Lung (tissue), 12 donors: ENCODE results near the gene CCDC157. TPM values are rescaled to one million over a fixed set of nuclear protein-coding genes. Genes with fewer than 3 reads are reported as not detected.

ENCODE experiments used
- ATAC-seq: fragments of 200-7000 bp; cut with Tn5 transposase; one replicate; pipeline ENCODE4 v1.9.1; 2020; ENCODE audit warnings: moderate number of reproducible peaks; ENCODE audit not compliant: insufficient read depth, low FRiP score
- DNase-seq, 3 donors: peaks; one replicate each; pipeline ENCODE4 v3.0.0-alpha.2; 2013 to 2017
- H3K27ac ChIP-seq, 2 donors: one replicate each; pipeline ENCODE4 v1.5.1; 2013; ENCODE audit warnings: mild to moderate bottlenecking in 2 of 2, moderate library complexity in 2 of 2, control low read depth in 1 of 2, inconsistent platforms in 1 of 2, low read depth in 1 of 2, low read length in 1 of 2
- H3K27me3 ChIP-seq, 3 donors: one replicate each; pipeline ENCODE4 v1.5.1; 2013; ENCODE audit warnings: low read length in 2 of 3; ENCODE audit not compliant: control insufficient read depth in 3 of 3, insufficient read depth in 3 of 3
- H3K36me3 ChIP-seq, 4 donors: one replicate each; pipeline ENCODE4 v1.5.1; 2013; ENCODE audit warnings: low read length in 4 of 4, mild to moderate bottlenecking in 1 of 4, moderate library complexity in 1 of 4; ENCODE audit not compliant: control insufficient read depth in 4 of 4, insufficient read depth in 4 of 4
- H3K4me1 ChIP-seq, 5 donors: one replicate each; pipeline ENCODE4 v1.5.1; 2013; ENCODE audit warnings: low read length in 5 of 5, mild to moderate bottlenecking in 2 of 5, moderate library complexity in 1 of 5; ENCODE audit not compliant: control insufficient read depth in 5 of 5, insufficient read depth in 5 of 5
- H3K4me3 ChIP-seq: one replicate; pipeline ENCODE4 v1.5.1; 2013; ENCODE audit warnings: mild to moderate bottlenecking, control low read depth, moderate library complexity
- H3K9ac ChIP-seq, 2 donors: one replicate each; pipeline ENCODE4 v1.5.1; 2013; ENCODE audit warnings: low read length in 2 of 2, control low read depth in 1 of 2; ENCODE audit not compliant: insufficient read depth in 1 of 2
- H3K9me3 ChIP-seq, 4 donors: one replicate each; pipeline ENCODE4 v1.5.1; 2013; ENCODE audit warnings: low read length in 3 of 4, mild to moderate bottlenecking in 1 of 4, moderate library complexity in 1 of 4; ENCODE audit not compliant: control insufficient read depth in 4 of 4, insufficient read depth in 3 of 4
- CTCF ChIP-seq: IDR thresholded peaks from 2 replicates; pipeline ENCODE4 v1.5.1; 2012; ENCODE audit warnings: mild to moderate bottlenecking; ENCODE audit errors: control extremely low read depth, extremely low read depth
- WGBS, 2 donors: extraction: QIAGEN DNeasy Blood & Tissue Kit; methylation state at CpG; one replicate each; pipeline ENCODE4 v1.1.7; 2013; 5-methylcytosine and 5-hydroxymethylcytosine counted together
- polyA plus RNA-seq, 2 donors: library from polyadenylated mRNA; stranded (reverse); fragments of 200-250 nt; gene quantifications; one replicate each; pipeline ENCODE4 v1.2.1, GENCODE V29; 2013
- total RNA-seq, 2 donors: library from RNA; depleted of rRNA in 1 of 2; stranded (reverse); fragments of >200 nt in 1 of 2; gene quantifications; one replicate each; pipeline ENCODE4 v1.2.1, GENCODE V29; 2014 to 2021
- donor health status: control.
- donor health status: control.
- donor health status: Bipolar disorder and iron deficiency.
- donor health status: healthy.
- donor health status: DM: yes; HTN: yes; CAD: no.

CCDC157 gene
- total and polyA plus RNA-seq, 4 donors = 4.1 to 11.9 (median 8.5) TPM

DNA sequence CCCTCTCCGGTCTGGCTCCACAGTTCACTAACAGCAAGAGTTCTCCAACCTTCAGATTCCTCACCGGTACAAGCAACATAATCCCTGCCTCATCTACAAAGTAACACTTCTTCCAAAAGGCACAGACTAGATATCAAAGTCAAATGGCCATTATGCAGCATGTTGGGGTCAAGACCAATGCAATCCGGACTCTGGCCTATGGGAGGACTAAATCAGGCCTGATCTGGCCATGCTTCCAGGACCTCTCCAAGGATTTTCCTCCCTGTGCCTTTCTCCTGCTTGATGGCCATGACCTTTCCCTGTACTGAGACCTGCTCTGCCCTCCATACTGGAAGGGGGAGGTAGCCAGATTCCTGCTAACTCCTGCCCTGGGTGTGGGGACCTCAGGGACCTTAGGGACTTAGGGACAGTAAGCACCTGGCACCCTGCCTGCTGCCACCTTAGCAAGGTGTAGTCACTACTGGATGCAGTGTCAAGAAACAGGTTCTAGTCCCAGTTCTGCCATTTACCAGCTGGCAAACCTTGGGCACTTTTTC lies 36.7 kb upstream of the CCDC157 start:
- H3K27me3 ChIP-seq = no peaks in the 10 kb centered on the region
- no peak overlapping the region for H3K27ac ChIP-seq
- H3K9me3 ChIP-seq = no peaks in the 10 kb centered on the region
- ATAC-seq (no peak), DNase-seq (no peak)
- WGBS, 2 donors = 94 to 97% methylated on average over 3 of the region's 3 CpGs
- no peak for TF ChIP-seq CTCF
- H3K36me3 ChIP-seq = peaks cover 0 to 5% (median 0%) of the 10 kb centered on the region in 4 donors
- H3K9ac ChIP-seq = no peak overlapping the region
- no peak overlapping the region for H3K4me3 ChIP-seq
- H3K4me1 ChIP-seq = peaks cover 6 to 54% (median 11%) of the 10 kb centered on the region in 5 donors

GRCh38 chr22:30321461-30321860 lies 35.3 kb upstream of the CCDC157 start:
- Histone ChIP-seq H3K9ac (no peak overlapping the region), H3K27me3 (no peaks in the 10 kb centered on the region), H3K27ac (no peak overlapping the region), H3K4me1 (peaks cover 14 to 51% (median 19%) of the 10 kb centered on the region in 5 donors), H3K4me3 (no peak overlapping the region), H3K9me3 (no peaks in the 10 kb centered on the region), H3K36me3 (peaks cover 0 to 5% (median 0%) of the 10 kb centered on the region in 4 donors)
- no peak for DNase-seq
- ATAC-seq = no peak
- no peak for TF ChIP-seq CTCF
- 70 to 79% methylated on average over 2 of the region's 2 CpGs for WGBS, 2 donors

GRCh38 chr22:30323246-30323645 lies 33.6 kb upstream of the CCDC157 start:
- DNase-seq (no peak), ATAC-seq (no peak)
- no peak for TF ChIP-seq CTCF
- Histone ChIP-seq H3K27me3 (no peaks in the 10 kb centered on the region), H3K9ac (no peak overlapping the region), H3K27ac (no peak overlapping the region), H3K9me3 (no peaks in the 10 kb centered on the region), H3K4me1 (peaks cover 14 to 41% (median 19%) of the 10 kb centered on the region in 5 donors), H3K36me3 (peaks cover 0 to 5% (median 0%) of the 10 kb centered on the region in 4 donors), H3K4me3 (no peak overlapping the region)
- 95 to 100% methylated on average over 3 of the region's 3 CpGs for WGBS, 2 donors
